Left renal cortex interstitium (tissue), 4 donors: ENCODE data around the gene AGAP1. TPM values are rescaled to one million over a fixed set of nuclear protein-coding genes. Genes with fewer than 3 reads are reported as not detected.
A peak's percentile ranks its signal among the peaks of the same experiment; 100 is the strongest.

Experiments
- DNase-seq, 4 donors: peaks; one replicate each; pipeline ENCODE4 v3.0.0-alpha.2; 2013; ENCODE audit warnings: low read depth in 4 of 4, low spot score in 2 of 4, missing footprints in 1 of 4
- polyA plus RNA-seq, 4 donors: library from polyadenylated mRNA; unstranded; fragments of 120-200 nt; gene quantifications; one replicate each; pipeline ENCODE4 v1.2.1, GENCODE V29; 2013; ENCODE audit not compliant: insufficient read length in 4 of 4

AGAP1 gene
- 10 to 100 TPM; 18.1 to 22.7 (median 19.7) TPM for polyA plus RNA-seq

DNA sequence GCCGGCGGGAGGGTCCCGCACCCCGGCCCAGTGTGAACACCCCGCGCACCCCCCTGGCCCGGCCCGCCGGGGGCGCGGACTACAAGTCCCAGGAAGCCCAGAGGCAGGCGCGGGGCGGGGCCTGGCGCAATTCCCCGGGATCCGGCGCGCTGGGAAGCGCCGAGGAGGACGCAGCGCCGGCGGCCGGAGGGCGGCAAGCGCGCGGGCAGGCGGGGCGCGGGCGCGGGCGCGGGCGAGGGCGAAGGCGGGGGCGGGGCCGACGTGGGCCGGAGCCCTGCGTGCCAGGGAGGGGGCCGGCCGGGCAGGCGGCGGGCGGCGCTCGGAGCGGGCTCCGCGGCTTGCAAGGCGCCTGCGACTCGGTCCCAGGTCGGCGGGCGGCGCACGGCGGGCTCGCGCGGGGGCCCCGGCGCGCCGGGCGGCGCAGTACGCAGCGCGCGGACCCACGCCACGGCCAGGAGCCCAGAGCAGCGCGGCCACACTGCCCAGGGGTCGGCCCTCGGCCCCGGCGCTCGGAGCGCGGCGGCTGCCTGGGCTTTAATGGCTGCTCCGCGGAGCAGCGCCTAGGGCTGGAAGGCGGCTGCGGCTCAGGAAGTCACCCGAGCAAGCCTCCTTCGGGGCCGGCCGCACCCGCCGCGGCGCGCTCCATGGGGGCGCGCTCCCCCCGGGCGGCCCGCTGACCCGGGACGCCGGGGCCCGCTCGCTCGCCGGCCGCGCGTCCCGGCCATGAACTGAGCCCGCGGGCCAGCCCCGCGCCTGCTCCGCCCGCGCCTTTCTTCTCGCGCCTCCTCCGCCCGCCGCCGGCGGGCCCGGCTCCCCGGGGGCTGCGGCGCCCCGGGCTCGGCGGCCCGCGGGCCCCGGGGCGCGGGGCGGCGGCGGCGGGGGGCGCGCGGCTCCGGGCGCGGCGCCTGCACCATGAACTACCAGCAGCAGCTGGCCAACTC lies at the start of gene AGAP1:
Gene AGAP1, plus strand, starts transcription at position 269 of the 941 bp plus-strand sequence.
- DNase-seq = peak in 2 of 4 donors; percentile 66 to 76

- no peak for DNase-seq
These were observed 49.7 kb upstream of the AGAP1 start for GRCh38 chr2:235444101-235444597.

DNA sequence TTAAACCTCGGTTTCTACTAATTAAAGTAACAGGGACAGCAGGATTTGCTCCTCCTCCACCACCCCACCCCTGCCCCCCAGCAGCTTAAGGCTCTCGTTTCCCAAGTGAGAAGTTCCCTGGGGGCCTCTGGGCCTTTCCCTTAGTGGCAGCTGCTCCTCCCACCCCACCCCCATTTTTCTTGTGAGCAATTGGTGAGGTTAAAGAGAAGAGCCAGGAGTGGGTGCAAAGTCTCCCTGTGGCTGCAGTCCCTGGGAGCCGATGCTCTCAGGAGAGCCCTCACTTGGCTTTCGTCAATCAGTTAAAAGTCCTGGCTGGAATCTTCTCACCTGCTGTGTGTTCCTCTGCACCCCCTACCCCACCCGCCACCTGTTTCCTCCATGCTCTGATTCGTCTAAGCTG lies 48.7 kb upstream of the AGAP1 start:
- DNase-seq = no peak

DNA sequence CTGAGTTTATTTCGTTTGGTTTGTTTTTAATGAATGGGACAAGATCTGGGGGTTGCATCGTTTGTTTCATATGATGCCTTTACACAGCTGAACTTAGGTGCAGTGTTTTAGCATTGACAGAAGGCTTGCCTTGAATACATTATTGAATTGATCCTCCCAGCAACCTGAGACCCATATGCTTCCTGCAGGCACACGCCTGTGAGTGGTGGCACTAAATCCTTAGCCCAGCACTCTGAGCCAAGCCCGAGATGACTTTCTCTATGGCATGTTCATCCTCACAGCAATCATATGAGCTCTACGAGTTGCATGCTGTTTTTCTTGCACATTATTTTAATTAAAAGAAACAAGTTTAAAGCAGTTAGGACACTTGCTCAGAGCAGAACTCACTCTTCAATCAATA lies 47.8 kb upstream of the AGAP1 start:
- DNase-seq = no peak

- no peak for DNase-seq
These were observed 46.6 kb upstream of the AGAP1 start for GRCh38 chr2:235447210-235447609.

GRCh38 chr2:235449568-235449967 lies 44.3 kb upstream of the AGAP1 start:
- DNase-seq = no peak

GRCh38 chr2:235453605-235454151 lies 40.2 kb upstream of the AGAP1 start:
- DNase-seq = no peak

DNA sequence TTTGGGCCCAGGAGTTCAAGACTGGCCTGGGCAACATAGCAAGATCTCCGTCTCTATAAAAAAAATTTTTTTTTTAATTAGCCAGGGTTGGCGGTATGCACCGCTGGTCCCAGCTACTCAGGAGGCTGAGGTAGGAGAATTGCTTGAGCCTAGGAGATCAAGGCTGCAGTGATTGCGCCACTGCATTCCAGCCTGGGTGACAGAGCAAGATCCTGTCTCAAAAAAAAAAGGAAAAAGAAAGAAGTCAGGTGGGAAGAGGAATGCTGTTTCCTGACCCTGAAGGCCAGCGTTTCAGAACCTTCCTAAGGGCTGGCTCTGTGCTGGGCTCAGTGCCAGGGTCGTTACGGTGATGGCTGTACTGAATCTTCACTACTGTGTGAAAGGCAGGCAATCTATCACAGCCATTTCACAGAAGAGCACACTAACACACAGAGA lies 35.0 kb upstream of the AGAP1 start:
- DNase-seq = peak in 1 of 4 donors; percentile 31

DNA sequence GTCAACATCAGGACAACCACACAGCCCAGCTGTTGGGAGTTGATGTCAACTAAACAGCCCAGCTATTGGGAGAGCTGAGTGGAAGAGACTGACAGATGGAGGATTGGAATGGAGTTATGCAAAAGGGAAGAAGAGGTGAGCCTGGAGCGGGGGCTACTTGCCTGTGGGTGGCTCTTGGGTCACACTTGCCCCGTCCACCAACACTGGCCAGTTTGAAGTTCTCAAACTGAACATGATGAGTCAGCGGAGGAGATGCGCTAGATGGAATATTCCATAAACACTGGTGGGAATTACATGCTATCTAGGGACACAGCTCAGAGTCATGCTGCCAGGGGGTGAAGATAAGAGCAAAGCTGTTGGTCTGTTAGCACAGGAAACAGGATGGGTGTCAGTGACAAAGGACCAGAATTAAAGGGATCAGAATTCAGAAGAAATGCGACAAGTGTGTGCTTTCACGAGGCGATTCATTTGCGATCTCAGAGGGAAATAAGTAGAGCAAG lies 33.2 kb upstream of the AGAP1 start:
- no peak for DNase-seq

GRCh38 chr2:235461763-235462414 lies 32.0 kb upstream of the AGAP1 start:
- DNase-seq = no peak

- DNase-seq = no peak
These were observed 31.4 kb upstream of the AGAP1 start for GRCh38 chr2:235462415-235462790.

- no peak for DNase-seq
These were observed 29.9 kb upstream of the AGAP1 start for GRCh38 chr2:235463893-235464292.

GRCh38 chr2:235467588-235467987 lies 26.3 kb upstream of the AGAP1 start:
- no peak for DNase-seq

GRCh38 chr2:235468978-235469655 lies 24.7 kb upstream of the AGAP1 start:
- peak in 2 of 4 donors; percentile 37 to 62 for DNase-seq

- DNase-seq = no peak
These were observed 22.6 kb upstream of the AGAP1 start for GRCh38 chr2:235471186-235471747.

DNA sequence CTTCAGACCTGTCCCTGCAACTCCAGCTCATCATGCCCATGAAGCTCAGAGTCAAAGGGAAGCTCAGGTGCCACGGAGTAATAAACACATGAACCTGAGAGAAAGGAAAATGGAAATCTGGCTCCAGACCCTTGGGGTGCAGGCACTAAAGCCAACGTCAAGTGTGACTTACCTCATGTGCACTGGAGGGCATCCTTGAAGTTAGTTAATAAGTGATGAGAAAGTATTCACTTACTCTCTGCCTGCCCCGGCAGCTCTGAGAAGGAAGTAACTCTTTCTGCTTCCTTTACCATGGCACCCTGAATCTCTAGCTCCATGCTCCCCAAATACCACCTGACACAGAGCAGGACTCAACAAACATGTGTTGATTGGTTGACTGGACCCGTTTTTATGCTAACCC lies 21.4 kb upstream of the AGAP1 start:
- no peak for DNase-seq

DNA sequence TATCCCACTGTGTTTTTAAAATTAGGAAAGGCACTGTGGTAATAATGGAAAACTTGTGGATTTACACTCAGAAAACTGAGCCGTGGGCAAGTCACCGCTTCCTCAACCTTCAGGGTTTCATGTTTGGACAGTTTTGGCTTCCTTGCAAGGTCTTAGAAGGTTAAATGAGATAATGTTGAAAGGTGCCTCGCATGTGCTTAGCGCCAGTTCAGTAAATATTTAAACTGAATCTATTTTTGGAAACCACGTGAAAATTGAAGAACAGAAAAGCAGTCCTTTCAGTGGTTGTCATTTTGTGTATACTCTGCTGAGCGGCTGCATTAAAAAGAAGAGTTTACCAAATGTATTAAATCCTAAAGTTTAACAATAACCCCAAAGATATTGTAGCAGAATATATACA lies 15.2 kb upstream of the AGAP1 start:
- no peak for DNase-seq

- DNase-seq = no peak
These were observed 14.2 kb upstream of the AGAP1 start for GRCh38 chr2:235479604-235480003.

DNA sequence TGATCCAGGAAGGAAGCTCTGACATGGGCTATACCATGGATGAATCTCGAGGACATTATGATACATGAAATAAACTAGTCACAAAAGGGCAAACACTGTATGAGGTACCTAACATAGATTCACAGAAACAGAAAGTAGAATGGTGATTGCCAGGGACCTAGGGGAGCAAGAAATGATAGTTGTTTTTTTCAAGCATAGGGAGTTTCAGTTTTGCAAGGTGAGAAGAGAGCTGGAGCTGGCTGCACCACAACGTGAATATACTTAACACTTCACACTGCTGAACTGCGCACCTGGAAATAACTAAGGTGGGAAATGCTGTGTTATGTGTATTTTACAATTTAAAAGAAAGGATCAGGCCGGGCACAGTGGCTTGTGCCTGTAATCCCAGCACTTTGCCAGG lies 13.2 kb upstream of the AGAP1 start:
- no peak for DNase-seq

GRCh38 chr2:235483313-235483712 lies 10.5 kb upstream of the AGAP1 start:
- DNase-seq = no peak
